ENCODE measurements around the gene KLF9.

KLF9 gene

DNA sequence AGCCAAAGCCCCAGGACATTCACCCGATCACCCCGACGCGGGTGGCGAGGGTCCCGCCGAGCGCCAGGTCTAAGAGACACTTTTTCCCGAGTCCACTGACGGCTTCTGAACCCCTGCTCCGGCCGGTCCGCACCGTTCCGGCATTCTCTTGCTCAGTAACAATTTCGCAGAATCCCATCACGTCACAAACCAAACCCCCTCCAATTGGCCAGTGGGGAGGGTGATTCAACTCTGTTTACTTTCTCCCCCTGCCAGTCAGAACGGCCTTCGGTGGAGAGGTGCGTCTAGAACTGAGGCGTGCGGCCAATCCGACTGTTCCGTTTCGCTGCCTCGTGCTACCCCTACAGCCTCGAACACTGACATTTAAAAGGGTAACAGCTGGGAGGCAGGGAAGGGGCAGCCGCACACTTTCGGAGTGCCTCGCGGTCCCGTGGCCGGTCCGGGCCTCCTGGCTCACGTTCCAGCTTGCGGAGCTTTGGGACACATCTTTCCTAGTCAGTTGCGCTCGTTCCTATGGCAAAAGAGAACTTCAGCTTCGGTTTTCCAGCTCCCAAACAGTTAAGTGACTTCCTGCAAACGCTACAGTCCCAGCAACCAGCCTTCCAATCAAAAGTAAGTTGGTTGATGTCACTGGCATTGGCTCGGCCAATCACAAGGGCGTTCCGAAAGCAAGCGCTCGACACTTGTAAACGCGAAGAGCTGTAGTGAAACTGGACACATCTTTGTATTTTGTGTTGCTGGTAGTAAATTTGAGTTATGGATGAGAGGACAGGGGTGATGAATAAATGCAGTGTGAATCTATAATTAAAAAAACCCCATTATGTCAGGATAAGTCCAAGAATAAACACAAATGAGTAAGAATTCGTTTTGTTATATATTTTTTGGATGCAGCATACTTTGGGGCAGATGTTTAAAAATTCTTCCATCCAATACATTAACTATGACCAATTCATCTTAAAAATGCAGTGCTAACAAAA, at the start of gene KLF9:
KLF9 (minus strand) TSS at position 859 of the 977 bp plus-strand sequence. CDS start 1,294 bp downstream, outside the sequence.
- DNase-seq = peak; percentile 64

DNA sequence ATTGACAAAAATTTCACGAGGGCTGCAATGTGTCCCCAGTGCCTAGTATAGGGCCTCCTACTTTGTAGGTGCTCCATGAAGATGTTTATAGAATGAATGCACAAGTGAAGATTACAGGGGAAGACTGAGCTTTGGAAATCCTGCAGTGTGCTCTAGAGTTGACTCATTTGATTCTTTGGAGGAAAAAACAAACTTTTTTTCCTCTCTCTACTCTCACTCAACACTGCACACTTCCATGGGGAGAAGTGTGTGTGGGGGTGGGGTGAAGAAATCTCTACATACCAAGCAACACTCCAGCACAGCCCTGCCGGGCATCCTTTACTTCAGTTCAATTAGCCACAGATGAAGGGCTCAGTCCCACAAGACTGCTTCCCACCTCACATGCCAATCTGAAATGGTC, 49.4 kb upstream of the KLF9 start:
- DNase-seq = no peak

DNA sequence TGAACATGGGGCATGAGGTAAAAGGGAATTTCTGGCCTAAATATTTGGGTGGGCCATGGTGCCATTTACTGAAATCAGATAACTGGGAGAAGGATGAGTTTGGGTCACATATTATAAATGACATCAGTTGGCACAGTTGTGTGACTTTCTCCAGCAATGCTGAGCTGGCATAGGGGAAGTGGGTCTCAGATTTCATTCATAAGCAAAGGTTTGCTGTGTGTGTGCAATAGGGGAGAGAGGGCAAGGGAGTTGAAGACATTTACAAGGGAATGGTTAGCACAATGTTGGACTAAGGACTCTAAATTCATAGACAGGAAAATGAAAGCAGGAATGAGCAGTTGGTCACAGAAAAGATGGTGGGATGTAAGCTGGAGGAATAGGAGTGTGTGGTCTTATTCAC, 47.8 kb upstream of the KLF9 start:
- no peak for DNase-seq

DNA sequence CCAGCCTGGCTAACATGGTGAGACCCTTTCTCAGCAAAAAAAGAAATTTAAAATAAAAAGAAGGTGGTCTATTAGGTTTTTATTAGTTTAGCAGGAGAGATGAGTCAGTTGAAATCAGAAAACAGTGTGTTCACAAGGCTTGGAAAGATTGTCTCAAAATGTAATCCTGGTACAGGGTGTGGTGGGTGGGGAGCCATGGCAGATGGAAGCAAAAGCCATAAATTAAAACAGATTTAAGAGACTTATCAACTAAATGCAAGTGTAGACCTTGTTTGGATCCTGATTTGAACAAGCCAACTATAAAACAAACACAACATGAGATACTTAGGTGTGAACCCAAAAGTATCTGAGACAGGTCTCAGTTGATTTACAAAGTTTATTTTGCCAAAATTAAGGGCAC, 42.8 kb upstream of the KLF9 start:
- no peak for DNase-seq

DNA sequence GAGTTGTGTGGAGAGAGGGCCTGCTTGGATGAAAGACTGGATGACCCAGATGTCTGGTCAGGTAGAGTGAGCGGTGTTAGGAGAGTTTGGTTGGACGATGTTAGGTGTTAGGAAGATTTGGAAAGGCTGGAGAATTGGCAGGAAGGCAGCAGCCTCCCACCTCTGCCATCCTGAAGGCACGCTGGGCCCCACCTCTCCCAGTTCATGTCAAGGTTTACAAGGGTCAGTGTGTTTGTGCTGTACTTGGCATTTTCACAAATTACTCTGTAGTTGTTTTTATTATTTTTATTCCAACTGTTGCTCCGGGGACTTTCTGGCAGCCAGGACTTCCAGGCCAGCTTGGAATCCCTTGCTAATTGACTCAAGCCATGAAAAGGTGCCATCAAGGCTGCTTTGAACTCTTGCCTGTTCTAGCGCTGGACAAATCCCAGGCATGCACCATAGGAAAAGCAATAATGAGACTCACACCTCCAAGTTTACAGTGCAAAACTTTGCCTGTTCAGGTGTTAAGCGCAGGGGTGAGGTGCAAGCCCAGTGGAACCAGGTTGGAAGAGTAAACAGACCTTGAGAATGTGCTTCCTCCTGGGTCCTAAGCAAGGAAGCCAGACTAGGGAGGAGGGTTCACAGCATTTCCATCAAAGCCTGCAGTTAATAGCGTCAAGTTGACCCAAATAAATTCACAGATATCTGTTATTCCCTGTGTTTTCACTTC, 41.7 kb upstream of the KLF9 start:
- no peak for DNase-seq

DNA sequence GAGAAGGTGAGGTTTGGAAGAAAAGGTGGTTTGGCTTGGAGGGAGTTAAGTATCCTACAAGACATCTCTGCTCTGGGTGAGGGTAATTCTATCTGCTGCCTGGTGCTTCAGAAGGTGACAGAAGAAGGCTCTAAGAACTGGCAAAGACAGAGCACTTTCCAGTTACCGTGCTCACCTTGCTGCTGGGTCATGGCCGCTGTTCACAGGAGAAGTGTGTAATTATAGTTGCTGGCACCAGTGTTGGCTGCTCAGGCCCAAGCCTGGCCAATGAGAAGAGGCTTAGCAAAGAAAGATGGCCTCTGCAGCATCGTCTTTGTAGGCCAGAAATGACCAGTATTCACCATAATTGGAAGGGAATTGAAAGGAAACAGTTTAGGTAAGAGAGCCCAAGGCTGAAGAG, 37.9 kb upstream of the KLF9 start:
- DNase-seq = no peak

DNA sequence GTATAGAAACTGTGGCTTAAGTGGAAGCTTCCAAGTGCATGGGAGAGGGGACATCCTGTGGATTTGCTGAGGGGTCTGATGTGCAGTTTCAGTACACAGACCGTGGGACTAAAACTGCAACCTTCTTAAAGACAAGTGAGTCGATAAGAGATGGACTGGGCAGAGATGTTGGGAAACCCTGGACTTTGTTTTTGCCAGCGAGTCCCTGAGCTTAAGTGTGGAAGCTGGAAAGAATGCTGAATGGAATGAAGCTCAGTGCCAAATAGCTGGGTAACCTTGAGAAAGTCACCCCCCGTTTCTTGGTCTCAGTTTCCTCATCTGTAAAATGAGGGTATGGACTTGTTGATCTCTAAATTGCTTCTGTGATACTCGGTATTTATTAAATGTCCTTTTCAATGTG, 37.3 kb upstream of the KLF9 start:
- DNase-seq = no peak

DNA sequence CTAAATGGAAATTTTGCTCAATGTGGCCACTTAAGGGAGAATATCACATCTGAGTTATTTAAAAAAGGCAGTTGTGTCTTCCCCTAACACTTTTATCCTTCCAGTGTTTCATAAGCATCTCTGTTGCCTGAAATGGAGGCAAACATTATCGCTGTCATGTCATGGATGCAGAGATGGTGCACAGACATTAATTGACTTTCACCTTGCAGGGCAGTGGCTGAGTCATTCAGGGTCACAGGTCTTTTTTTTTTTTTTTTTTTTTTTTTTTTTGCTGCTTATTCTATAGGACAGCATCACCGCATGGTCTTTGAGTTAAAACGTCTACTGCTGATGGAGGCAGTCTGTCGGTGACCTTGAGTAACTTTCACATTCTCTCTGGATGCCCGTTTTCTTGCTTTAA, 36.3 kb upstream of the KLF9 start:
- DNase-seq = no peak

DNA sequence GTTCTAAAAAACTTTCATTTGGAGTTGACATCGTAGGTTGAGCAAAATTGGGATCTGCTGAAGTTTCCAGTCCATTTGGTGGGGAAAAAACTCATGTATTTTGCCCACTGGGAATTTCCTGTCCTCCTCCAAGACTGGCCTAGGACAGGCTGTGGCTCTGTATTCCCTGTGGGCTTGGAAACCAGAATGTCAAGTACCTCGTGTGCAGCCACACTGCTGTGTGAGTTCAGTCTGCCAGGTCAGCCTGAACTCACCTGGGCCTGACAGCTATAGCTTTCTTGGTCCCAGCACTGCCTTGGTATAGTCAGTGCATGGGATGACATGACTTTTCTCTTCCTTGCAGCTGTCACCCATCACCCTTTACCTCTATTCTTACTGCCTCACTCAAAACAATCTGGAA, 35.0 kb upstream of the KLF9 start:
- no peak for DNase-seq

DNA sequence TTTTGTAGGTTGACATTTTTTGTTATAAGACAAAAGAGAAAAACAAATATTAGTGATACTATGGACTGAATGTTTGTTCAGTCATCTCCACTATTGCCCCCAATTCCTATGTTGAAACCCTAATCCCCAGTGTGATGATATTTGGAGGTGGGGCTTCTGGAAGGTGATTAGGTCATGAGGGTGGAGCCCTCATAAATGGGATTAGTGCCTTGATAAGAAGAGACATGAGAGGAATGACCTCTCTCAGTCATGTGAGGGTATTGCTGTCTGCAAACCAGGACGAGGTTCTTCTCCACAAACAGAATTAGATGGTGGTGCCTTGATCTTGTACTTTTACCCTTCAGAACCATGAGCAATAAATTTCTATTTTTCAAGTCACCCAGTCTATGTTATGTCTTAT, 34.5 kb upstream of the KLF9 start:
- DNase-seq = no peak

DNA sequence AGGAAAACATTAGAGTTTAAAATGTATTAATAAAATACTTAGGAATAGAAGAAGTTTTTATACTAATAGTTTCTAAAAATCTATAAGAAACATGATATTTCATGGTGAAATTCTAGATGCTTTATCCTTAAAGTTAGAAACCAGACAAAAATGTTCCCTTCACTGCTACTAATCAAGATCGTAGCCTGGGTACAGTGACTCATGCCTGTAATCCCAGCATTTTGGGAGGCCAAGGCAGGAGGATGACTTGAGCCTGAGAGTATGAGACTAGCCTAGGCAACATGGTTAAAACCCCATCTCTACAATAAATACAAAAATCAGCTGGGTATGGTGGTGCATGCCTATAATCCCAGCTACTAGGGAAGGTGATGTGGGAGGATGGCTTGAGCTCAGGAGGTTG, 30.4 kb upstream of the KLF9 start:
- DNase-seq = no peak

DNA sequence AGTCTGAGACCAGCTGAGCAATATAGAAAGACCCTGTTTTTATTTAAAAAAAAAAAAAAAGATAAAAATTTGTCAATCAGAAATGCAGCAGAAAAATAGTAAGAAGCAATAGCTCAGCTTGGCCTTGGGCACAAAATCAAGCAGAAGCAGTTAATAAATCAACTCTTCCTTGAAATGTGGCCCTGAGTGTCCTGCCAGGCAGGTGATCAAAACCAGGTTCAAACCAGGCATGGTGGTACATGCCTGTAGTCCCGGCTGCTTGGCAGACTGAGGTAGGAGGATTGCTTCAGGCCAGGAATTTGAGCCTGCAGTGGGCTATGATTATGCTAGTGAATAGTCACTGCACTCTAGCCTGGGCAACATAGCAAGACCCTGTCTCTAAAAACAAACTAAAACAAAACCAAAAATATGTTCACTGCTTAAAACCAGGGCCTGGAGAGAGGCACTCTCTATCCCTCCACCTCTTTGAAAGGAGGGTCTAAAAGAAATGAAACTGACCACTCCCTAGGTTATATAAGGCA, 27.9 kb upstream of the KLF9 start:
- no peak for DNase-seq

DNA sequence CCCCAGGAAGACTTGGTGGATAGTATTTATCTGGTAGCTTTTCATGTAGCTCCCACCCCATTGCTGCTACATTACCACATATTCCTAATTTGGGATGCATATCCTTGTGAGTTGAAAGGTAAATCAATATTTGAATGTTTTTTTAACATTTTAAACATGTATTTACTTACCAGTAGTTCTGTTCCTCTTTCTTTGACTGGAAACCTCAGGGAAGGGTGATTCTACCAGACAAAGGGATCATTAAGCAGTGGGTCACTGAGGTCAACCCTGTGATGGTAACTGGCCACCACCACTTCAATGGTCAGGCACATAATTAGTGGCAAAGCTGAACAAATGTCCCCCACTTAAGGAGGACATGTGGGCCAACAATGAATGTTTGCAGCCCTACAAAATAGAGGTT, 27.2 kb upstream of the KLF9 start:
- DNase-seq = no peak

DNA sequence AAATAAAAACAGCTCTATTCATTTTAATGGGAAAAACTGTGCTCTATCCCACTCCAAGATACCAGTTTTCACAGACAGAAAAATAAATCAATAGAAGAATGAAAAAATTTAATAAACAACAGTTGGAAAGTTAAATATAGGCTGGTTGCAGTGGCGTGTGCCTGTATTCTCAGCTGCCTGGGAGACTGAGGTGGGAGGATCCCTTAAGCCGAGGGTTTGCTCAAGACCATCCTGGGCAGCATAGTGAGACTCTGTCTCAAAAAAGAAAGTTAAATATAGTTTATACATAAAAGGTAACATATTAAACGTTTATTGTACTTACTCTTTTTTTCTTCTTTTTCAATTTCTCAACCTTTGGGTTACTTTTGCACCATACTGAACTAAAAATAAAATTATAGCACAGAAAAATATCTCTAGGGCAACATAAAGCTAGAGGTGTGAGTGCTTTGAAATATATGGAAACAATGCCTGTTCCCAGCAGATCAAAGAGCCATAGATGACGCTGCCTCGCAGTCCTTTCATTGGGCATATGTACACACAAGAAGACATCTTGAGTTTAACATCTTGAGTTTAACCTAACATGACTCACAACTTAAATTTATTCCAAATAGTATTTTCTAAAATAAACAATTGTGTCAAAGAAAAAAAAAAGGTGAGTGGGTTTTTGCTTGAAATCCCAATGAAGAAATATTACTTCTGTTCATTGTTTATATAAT, 25.7 kb upstream of the KLF9 start:
- DNase-seq = no peak

DNA sequence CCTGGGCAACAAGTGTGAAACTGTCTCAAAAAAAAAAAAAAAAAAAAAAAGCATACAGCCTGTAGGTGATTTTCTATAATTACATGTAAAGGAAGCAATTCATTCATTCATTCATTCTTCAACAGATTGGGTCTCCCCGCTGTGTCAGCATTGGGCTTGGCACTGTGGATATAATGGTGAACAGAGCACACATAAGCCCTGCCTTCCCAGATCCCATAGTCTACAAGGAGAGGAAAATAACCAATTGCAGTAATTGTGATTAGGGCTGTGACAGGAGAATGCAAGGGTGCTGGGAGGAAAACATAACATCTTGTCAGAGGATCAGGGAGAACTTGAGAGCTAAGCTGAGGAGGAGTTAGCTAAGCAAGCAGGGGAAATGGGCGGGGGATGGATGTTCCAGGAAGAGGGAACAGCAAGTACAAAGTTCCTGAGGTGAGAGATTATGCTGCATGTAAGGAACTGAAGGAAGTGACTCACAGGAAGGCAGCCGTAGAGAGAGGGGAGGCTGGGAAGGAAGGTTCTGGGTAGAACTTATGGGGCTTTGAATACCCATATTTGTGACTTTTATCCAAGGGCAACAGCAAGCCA, 24.0 kb upstream of the KLF9 start:
- DNase-seq = no peak

DNA sequence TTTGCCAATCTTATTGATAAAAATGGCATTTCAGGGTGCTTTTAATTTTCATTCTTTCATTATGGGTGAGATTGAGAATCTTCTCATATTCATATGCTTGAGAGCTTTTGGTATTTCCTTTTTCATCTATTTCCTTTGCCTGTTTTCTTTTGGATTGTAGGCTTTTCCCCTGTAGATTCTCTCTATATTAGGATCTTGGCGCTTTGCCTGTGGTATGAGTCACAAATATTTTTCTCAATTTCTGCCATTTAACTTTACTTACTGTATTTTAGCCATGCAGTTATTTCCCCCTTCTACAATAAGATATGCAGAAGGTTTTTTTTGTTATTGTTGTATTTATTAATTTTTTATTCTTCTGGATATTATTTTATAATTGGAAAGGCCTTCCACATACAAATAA, 21.5 kb upstream of the KLF9 start:
- DNase-seq = no peak

DNA sequence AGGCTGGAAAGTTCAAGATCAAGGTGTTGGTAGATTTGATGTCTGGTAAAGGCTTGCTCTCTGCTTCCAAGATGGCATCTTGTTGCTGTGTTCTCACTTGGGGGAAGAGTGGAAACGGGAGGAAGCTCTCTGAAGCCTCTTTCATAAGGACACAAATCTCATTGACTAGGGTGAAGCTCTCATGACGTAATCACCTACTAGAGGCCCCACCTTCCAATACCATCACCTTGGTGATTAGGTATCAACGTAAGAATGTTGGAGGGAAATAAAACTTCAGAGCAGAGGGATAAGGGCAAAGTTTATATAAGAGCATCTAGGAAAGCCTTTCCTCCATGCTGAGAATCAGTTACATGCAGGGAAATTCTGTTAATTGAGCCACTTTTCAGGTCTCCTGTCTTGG, 15.4 kb upstream of the KLF9 start:
- DNase-seq = no peak

DNA sequence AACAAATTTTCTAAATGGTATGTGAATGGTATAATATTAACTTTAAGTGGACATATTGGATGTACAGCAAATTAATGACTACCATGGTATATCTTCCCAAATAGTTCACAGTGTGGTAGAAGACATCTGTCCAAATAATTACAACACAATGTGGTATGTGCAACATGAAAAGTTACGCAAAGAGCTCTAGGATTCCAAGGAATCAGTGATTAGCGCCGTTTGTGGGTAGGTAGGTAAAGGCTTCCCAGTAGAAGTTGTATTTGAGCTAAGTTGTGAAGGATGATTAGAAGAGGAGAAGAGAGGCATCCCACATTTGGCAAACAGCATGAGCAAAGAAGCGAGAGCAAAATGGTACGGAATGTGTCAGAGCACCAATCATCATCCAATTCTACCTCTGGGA, 14.3 kb upstream of the KLF9 start:
- no peak for DNase-seq

DNA sequence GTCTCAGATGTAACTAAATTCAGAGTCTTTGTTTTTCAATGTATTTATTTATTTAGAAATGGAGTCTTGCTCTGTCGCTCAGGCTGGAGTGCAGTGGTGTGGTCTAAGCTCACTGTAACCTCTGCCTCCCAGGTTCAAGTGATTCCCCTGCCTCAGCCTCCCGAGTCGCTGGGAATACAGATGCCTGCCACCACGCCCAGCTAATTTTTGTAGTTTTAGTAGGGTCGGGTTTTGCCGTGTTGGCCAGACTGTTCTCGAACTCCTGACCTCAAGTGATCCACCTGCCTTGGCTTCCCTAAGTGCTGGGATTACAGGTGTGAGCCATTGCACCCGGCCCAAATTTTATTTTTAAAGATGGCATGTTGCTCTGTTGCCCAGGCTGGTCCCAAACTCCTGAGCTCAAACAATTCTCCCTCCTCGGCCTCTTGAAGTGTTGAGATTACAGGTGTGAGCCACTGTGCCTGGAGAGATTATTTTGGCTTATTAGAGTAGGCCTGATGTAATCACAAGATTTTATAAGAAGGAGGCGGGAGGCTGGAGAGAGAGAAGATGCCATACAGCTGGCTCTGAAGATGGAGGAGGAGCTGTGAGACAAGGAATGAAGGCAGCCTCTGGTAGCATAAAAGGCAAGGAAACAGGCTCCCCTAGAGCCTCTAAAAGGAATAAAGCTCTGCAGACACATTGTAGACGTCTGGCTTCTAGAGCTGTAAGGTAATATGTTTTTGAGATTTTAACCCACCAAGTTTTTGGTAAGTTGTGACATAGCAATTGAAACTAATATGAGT, 12.9 kb upstream of the KLF9 start:
- DNase-seq = no peak

DNA sequence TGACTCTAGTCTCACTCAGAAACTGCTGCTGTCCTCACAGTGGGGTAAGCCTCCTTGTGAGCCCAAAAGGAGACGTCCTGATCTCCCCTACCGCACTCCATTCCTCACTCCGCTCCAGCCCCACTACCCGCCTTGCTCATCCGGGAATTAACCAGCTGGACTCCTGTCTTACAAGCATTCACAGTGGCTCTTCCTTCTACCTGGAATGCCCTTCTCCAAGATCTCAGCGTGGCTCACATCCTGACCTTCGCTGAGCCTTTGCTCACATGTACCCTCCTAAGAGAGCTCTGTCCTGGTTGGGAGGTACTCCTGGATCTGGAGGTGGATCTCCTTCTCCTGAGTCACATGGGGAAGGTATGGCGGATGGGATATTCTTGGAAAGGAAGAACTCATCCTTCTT, 10.7 kb upstream of the KLF9 start:
- no peak for DNase-seq

DNA sequence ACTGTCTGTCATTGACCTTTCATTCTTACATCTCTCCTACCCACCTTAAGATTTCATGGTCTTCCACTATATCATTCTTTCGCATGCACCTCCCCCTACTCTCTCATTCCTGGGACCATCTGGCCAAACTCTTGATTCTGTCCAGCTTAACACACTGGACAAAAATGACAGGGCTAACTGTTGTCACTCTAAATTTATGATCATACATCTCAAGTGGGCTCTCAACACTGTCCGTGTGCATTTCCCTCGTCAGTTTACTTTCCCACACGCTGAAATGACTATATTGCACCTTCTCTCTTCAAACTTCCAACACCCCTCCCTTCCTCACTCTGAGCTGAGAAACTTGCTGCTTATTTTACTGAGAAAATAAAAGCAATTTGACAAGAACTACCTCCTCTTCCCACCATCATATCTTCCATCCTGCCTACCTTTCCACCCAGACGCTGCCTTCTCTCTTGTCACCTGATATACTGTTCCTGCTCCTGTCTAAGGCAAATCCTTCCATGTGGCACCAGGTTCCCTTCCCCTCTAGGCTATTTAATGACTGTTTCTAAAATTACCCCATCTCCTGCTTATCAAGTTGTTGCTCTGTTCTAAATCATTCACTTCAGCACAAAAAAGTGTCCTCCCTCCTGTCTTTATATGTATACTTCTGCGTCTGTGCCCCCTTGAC, 8.1 kb upstream of the KLF9 start:
- DNase-seq = no peak
